SK-N-SH (cell line): ENCODE results near the gene TNFAIP3. TPM values are rescaled to one million over a fixed set of nuclear protein-coding genes. Genes with fewer than 3 reads are reported as not detected.

ENCODE experiments used
- CTCF ChIA-PET: fragments of 300-600, 350-600 bp; formaldehyde crosslinking; extraction: SDS; loops from one replicate; lab custom pipeline; 2021; lab: Yijun Ruan, JAX
- POLR2A ChIA-PET: fragments of 350-600 bp; sonication (Branson Sonifier 250); formaldehyde crosslinking; extraction: SDS; loops from one replicate; lab custom pipeline; 2020; ENCODE audit warnings: antibody characterized with exemption, inconsistent platforms; lab: Yijun Ruan, JAX
- DNase-seq: peaks from one replicate; pipeline ENCODE4 v3.0.0; 2012
- H2AFZ ChIP-seq: fragments of 200-600 bp; sonication (generic); 2 replicates; pipeline ENCODE4 v1.8.1; 2016; ENCODE audit warnings: antibody characterized with exemption, mild to moderate bottlenecking, low read depth
- H3F3A ChIP-seq: fragments of 200-600 bp; sonication (generic); replicated peaks from 2 replicates; pipeline ENCODE3; 2016; ENCODE audit warnings: antibody characterized with exemption, mild to moderate bottlenecking; ENCODE audit not compliant: insufficient read depth
- H3K27ac ChIP-seq, 2 experiments: fragments of 200-500 bp in 1 of 2; fragments of 200-600 bp in 1 of 2; sonication (Bioruptor generic) in 1 of 2; sonication (generic), shearing (Covaris generic) in 1 of 2; 2 replicates each; pipeline versions ENCODE4 v1.5.1 to v1.6.1; 2014 to 2016; ENCODE audit warnings: low read depth in 2 of 2, inconsistent platforms in 1 of 2, low read length in 1 of 2, mild to moderate bottlenecking in 1 of 2, mixed read lengths in 1 of 2
- H3K27me3 ChIP-seq: fragments of 200-600 bp; sonication (generic), shearing (Covaris generic); 2 replicates; pipeline ENCODE4 v1.6.1; 2016; ENCODE audit warnings: mixed run types; ENCODE audit not compliant: insufficient read depth
- H3K36me3 ChIP-seq, 2 experiments: fragments of 200-500 bp in 1 of 2; fragments of 200-600 bp in 1 of 2; sonication (Bioruptor generic) in 1 of 2; sonication (generic) in 1 of 2; replicated peaks in 1 of 2; 2 replicates each; pipeline versions ENCODE3 to v1.5.1; 2014 to 2016; ENCODE audit warnings: low read length in 1 of 2, mild to moderate bottlenecking in 1 of 2; ENCODE audit not compliant: insufficient read depth in 2 of 2, control insufficient read depth in 1 of 2
- H3K4me1 ChIP-seq, 2 experiments: fragments of 200-500 bp in 1 of 2; fragments of 200-600 bp in 1 of 2; sonication (Bioruptor generic) in 1 of 2; sonication (generic), shearing (Covaris generic) in 1 of 2; 2 replicates each; pipeline versions ENCODE4 v1.5.1 to v1.6.1; 2014 to 2016; ENCODE audit warnings: low read depth in 1 of 2, low read length in 1 of 2, mixed run types in 1 of 2; ENCODE audit not compliant: insufficient read depth in 2 of 2, control insufficient read depth in 1 of 2
- H3K4me2 ChIP-seq: fragments of 200-600 bp; sonication (generic), shearing (Covaris generic); 2 replicates; pipeline ENCODE4 v1.6.1; 2017; ENCODE audit warnings: mixed run types
- H3K4me3 ChIP-seq, 2 experiments: fragments of 200-500 bp in 1 of 2; fragments of 200-600 bp in 1 of 2; sonication (Bioruptor generic) in 1 of 2; sonication (generic), shearing (Covaris generic) in 1 of 2; 2 replicates each; pipeline versions ENCODE4 v1.5.1 to v1.8.1; 2014 to 2016; ENCODE audit warnings: low read depth in 2 of 2, inconsistent platforms in 1 of 2, low read length in 1 of 2, mild to moderate bottlenecking in 1 of 2, mixed read lengths in 1 of 2, moderate library complexity in 1 of 2
- H3K79me2 ChIP-seq: fragments of 200-600 bp; sonication (generic); 2 replicates; pipeline ENCODE4 v1.8.1; 2017; ENCODE audit warnings: mild to moderate bottlenecking; ENCODE audit not compliant: insufficient read depth
- H3K9ac ChIP-seq: fragments of 200-600 bp; sonication (generic); 2 replicates; pipeline ENCODE4 v1.6.1; 2017; ENCODE audit warnings: mixed run types
- H3K9me2 ChIP-seq: fragments of 200-600 bp; sonication (generic); 2 replicates; pipeline ENCODE4 v1.6.1; 2017; ENCODE audit warnings: mixed run types
- H3K9me3 ChIP-seq: fragments of 200-600 bp; sonication (generic); 2 replicates; pipeline ENCODE4 v1.6.1; 2017; ENCODE audit warnings: mixed run types, mild to moderate bottlenecking, moderate library complexity
- H4K20me1 ChIP-seq: fragments of 200-600 bp; sonication (generic); 2 replicates; pipeline ENCODE4 v1.6.1; 2017; ENCODE audit warnings: mild to moderate bottlenecking, mixed run types; ENCODE audit not compliant: insufficient read depth
- CHD2 ChIP-seq: fragments of 150-350 bp; IDR thresholded peaks from 2 replicates; pipeline ENCODE4 v1.6.1; 2018; ENCODE audit warnings: low read length; ENCODE audit not compliant: partially characterized antibody
- EP300 ChIP-seq, 2 experiments: IDR thresholded peaks; 2 replicates each; pipeline versions ENCODE4 v1.4.0 to v1.6.1; 2012; ENCODE audit warnings: borderline replicate concordance in 1 of 2, low read depth in 1 of 2, low read length in 1 of 2
- FOSL2 ChIP-seq: IDR thresholded peaks from 2 replicates; pipeline ENCODE4 v1.4.0; 2012; ENCODE audit warnings: low read depth, mild to moderate bottlenecking, moderate library complexity, borderline replicate concordance
- FOXJ3 ChIP-seq: sonication (generic); formaldehyde crosslinking; IDR thresholded peaks from 2 replicates; pipeline ENCODE4 v1.5.1; 2020; ENCODE audit warnings: mild to moderate bottlenecking, missing genetic modification reagents
- GABPA ChIP-seq: IDR thresholded peaks from 2 replicates; pipeline ENCODE4 v1.4.0; 2012; ENCODE audit warnings: low read depth, mild to moderate bottlenecking
- GATA2 ChIP-seq: sonication (generic); formaldehyde crosslinking; IDR thresholded peaks from 2 replicates; pipeline ENCODE4 v1.5.0; 2020; ENCODE audit warnings: mild to moderate bottlenecking, missing genetic modification reagents
- JUND ChIP-seq: IDR thresholded peaks from 2 replicates; pipeline ENCODE4 v1.4.0; 2012
- MEF2A ChIP-seq: IDR thresholded peaks from 2 replicates; pipeline ENCODE4 v1.4.0; 2012; ENCODE audit warnings: low read depth, borderline replicate concordance
- MXI1 ChIP-seq: IDR thresholded peaks from 2 replicates; pipeline ENCODE4 v1.6.1; 2012; ENCODE audit warnings: mild to moderate bottlenecking, low read depth, low read length, improper control_type of control experiment
- NFIC ChIP-seq: IDR thresholded peaks from 2 replicates; pipeline ENCODE4 v1.4.0; 2012; ENCODE audit warnings: borderline replicate concordance
- RAD21 ChIP-seq: IDR thresholded peaks from 2 replicates; pipeline ENCODE4 v1.6.1; 2012; ENCODE audit warnings: mild to moderate bottlenecking, low read length
- RCOR1 ChIP-seq: fragments of 150-350 bp; IDR thresholded peaks from 2 replicates; pipeline ENCODE4 v1.6.1; 2017; ENCODE audit warnings: antibody characterized with exemption, low read length
- RFX5 ChIP-seq: IDR thresholded peaks from 2 replicates; pipeline ENCODE4 v1.6.1; 2012; ENCODE audit warnings: mild to moderate bottlenecking, improper control_type of control experiment, low read length
- RXRA ChIP-seq: IDR thresholded peaks from 2 replicates; pipeline ENCODE4 v1.4.0; 2012; ENCODE audit warnings: low read depth, mild to moderate bottlenecking, borderline replicate concordance
- SIN3A ChIP-seq: IDR thresholded peaks from 2 replicates; pipeline ENCODE4 v1.6.1; 2012; ENCODE audit warnings: low read depth, mild to moderate bottlenecking, low read length, moderate library complexity, borderline replicate concordance
- SMC3 ChIP-seq: IDR thresholded peaks from 2 replicates; pipeline ENCODE4 v1.6.1; 2012; ENCODE audit warnings: low read depth, low read length, improper control_type of control experiment
- TAF1 ChIP-seq: IDR thresholded peaks from 2 replicates; pipeline ENCODE4 v1.6.1; 2012; ENCODE audit warnings: low read depth, mild to moderate bottlenecking, low read length, moderate library complexity, borderline replicate concordance
- TCF12 ChIP-seq: IDR thresholded peaks from 2 replicates; pipeline ENCODE4 v1.4.0; 2012
- TEAD4 ChIP-seq: IDR thresholded peaks from 2 replicates; pipeline ENCODE4 v1.4.0; 2012; ENCODE audit warnings: mild to moderate bottlenecking, borderline replicate concordance; ENCODE audit not compliant: insufficient read depth
- WGBS: methylation state at CpG from one replicate; pipeline ENCODE4 v1.1.6; 2017; ENCODE audit warnings: low lambda C conversion rate; 5-methylcytosine and 5-hydroxymethylcytosine counted together
- polyA plus RNA-seq, 3 experiments: library from polyadenylated mRNA; depleted of rRNA; stranded (reverse); fragments of >200 nt; gene quantifications; 2 replicates each; pipeline ENCODE4 v1.2.3, GENCODE V29; 2012
- TF ChIP-seq, protein P1 (sequence below): IDR thresholded peaks from 2 replicates; pipeline ENCODE4; 2012
- TF ChIP-seq, protein P2 (sequence below): fragments of 200-600 bp; sonication (generic); IDR thresholded peaks from 2 replicates; pipeline ENCODE4 v1.6.1; 2017; ENCODE audit warnings: antibody characterized with exemption, mild to moderate bottlenecking, moderate library complexity
- TF ChIP-seq, protein P3 (sequence below): IDR thresholded peaks from 2 replicates; pipeline ENCODE4 v1.4.0; 2012; ENCODE audit warnings: low read depth, borderline replicate concordance
- TF ChIP-seq, protein P4 (sequence below): fragments of 150-350 bp; IDR thresholded peaks from 2 replicates; pipeline ENCODE4 v1.6.1; 2017; ENCODE audit warnings: antibody characterized with exemption, low read length, low read depth, borderline replicate concordance
- TF ChIP-seq, protein P5 (sequence below): fragments of 150-350 bp; IDR thresholded peaks from 2 replicates; pipeline ENCODE4 v1.6.1; 2016; ENCODE audit warnings: mild to moderate bottlenecking, low read depth, low read length

The TNFAIP3 gene
- polyA plus RNA-seq, 1 of the 3 experiments (the other 2 are of a cell fraction) = 1.0 TPM

DNA sequence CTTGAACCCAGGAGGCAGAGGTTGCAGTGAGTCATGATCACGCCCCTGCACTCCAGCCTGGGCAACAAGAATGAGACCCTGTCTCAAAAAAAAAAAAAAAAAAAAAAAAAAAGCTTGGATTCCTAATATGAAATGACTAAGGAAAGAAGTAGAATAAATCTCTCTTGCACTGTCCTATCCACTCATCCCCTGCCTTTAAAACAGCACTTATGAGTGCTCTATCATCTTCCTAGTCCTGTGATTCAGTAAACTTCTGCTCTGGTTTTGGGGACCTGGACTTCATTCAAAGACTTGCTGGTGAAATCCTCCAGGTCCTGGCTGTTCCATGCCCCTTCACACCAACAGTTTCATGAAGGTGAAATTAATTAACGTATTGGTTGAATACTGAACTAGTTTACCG is 29.6 kb downstream of the TNFAIP3 start:
- no peaks in the 10 kb centered on the region for H3K36me3 ChIP-seq
- no peak overlapping the region for H3K27ac ChIP-seq
- CTCF ChIA-PET = no interaction called here
- H3K9ac ChIP-seq = no peak overlapping the region
- no peaks in the 10 kb centered on the region for H3K9me3 ChIP-seq
- DNase-seq = no peak
- no peaks in the 10 kb centered on the region; the same call in 1 of the 2 replicates for H3K27me3 ChIP-seq
- H4K20me1 ChIP-seq = no peaks in the 10 kb centered on the region
- no peak overlapping the region for H3K4me3 ChIP-seq
- H3K79me2 ChIP-seq = no peaks in the 10 kb centered on the region
- H2AFZ ChIP-seq = no peak overlapping the region
- H3K9me2 ChIP-seq = no peaks in the 10 kb centered on the region
- no peak overlapping the region for H3K4me2 ChIP-seq
- 16% methylated on average over 3 of the region's 3 CpGs for WGBS
- TF ChIP-seq TEAD4 (no peak), EP300 (IDR thresholded peaks at IDR 0.05; ENCODE audit: borderline replicate concordance in 1 of 2, low read depth in 1 of 2, low read length in 1 of 2) (no peak), NFIC (no peak), JUND (no peak), GABPA (no peak), RAD21 (no peak), RXRA (no peak), TCF12 (no peak)
- TF ChIP-seq, all 33 proteins: peak for 0
- Histone ChIP-seq H3F3A (no peaks in the 10 kb centered on the region), H3K4me1 (no peaks in the 10 kb centered on the region)
- POLR2A ChIA-PET = no interaction called here

DNA sequence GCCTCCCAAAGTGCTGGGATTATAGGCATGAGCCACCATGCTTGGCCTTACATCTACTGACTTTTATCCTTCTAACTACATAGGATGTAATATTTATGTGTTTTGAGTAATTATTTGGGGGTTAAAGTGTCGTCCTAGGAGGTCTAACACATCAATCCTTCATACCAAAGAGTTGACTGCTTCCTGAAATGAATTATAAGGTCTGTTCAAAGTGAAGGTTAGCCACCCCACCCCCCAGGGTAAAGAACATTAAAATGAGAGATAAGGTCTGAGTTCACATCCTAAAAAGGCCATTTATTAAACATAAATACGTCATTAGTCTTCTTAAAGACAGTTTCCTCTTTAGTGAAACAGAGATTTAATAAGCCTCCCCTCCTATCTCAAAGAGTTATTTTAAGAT is 33.8 kb downstream of the TNFAIP3 start:
- POLR2A ChIA-PET = no interaction called here
- Histone ChIP-seq H3K9me3 (no peaks in the 10 kb centered on the region), H3K27ac (no peak overlapping the region), H2AFZ (no peak overlapping the region), H3K79me2 (no peaks in the 10 kb centered on the region), H3K4me3 (no peak overlapping the region), H3K4me2 (no peak overlapping the region), H3K9me2 (no peaks in the 10 kb centered on the region), H3K9ac (no peak overlapping the region), H3K4me1 (no peaks in the 10 kb centered on the region), H3F3A (no peaks in the 10 kb centered on the region), H4K20me1 (no peaks in the 10 kb centered on the region), H3K27me3 (no peaks in the 10 kb centered on the region; the same call in 1 of the 2 replicates), H3K36me3 (no peaks in the 10 kb centered on the region)
- CTCF ChIA-PET = no interaction called here
- WGBS = 2% methylated on average over 2 of the region's 2 CpGs
- no peak for DNase-seq
- TF ChIP-seq GABPA = no peak
- no peak for TF ChIP-seq SMC3
- TF ChIP-seq, protein P1, sequence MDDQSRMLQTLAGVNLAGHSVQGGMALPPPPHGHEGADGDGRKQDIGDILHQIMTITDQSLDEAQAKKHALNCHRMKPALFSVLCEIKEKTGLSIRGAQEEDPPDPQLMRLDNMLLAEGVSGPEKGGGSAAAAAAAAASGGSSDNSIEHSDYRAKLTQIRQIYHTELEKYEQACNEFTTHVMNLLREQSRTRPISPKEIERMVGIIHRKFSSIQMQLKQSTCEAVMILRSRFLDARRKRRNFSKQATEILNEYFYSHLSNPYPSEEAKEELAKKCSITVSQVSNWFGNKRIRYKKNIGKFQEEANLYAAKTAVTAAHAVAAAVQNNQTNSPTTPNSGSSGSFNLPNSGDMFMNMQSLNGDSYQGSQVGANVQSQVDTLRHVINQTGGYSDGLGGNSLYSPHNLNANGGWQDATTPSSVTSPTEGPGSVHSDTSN = no peak
- TF ChIP-seq FOXJ3 (CRISPR knock-in tag) = no peak
- no peak for TF ChIP-seq MXI1
- TF ChIP-seq, protein P2, sequence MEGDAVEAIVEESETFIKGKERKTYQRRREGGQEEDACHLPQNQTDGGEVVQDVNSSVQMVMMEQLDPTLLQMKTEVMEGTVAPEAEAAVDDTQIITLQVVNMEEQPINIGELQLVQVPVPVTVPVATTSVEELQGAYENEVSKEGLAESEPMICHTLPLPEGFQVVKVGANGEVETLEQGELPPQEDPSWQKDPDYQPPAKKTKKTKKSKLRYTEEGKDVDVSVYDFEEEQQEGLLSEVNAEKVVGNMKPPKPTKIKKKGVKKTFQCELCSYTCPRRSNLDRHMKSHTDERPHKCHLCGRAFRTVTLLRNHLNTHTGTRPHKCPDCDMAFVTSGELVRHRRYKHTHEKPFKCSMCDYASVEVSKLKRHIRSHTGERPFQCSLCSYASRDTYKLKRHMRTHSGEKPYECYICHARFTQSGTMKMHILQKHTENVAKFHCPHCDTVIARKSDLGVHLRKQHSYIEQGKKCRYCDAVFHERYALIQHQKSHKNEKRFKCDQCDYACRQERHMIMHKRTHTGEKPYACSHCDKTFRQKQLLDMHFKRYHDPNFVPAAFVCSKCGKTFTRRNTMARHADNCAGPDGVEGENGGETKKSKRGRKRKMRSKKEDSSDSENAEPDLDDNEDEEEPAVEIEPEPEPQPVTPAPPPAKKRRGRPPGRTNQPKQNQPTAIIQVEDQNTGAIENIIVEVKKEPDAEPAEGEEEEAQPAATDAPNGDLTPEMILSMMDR = no peak
- TF ChIP-seq FOSL2 = no peak
- TF ChIP-seq, protein P3, sequence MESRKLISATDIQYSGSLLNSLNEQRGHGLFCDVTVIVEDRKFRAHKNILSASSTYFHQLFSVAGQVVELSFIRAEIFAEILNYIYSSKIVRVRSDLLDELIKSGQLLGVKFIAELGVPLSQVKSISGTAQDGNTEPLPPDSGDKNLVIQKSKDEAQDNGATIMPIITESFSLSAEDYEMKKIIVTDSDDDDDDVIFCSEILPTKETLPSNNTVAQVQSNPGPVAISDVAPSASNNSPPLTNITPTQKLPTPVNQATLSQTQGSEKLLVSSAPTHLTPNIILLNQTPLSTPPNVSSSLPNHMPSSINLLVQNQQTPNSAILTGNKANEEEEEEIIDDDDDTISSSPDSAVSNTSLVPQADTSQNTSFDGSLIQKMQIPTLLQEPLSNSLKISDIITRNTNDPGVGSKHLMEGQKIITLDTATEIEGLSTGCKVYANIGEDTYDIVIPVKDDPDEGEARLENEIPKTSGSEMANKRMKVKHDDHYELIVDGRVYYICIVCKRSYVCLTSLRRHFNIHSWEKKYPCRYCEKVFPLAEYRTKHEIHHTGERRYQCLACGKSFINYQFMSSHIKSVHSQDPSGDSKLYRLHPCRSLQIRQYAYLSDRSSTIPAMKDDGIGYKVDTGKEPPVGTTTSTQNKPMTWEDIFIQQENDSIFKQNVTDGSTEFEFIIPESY = no peak
- TF ChIP-seq CHD2 = no peak
- no peak for TF ChIP-seq RCOR1
- no peak for TF ChIP-seq TAF1
- no peak for TF ChIP-seq SIN3A
- TF ChIP-seq, protein P4, sequence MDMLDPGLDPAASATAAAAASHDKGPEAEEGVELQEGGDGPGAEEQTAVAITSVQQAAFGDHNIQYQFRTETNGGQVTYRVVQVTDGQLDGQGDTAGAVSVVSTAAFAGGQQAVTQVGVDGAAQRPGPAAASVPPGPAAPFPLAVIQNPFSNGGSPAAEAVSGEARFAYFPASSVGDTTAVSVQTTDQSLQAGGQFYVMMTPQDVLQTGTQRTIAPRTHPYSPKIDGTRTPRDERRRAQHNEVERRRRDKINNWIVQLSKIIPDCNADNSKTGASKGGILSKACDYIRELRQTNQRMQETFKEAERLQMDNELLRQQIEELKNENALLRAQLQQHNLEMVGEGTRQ = no peak
- no peak for TF ChIP-seq GATA2 (CRISPR knock-in tag)
- TF ChIP-seq RXRA = no peak
- TF ChIP-seq MEF2A = no peak
- TF ChIP-seq RFX5 = no peak
- TF ChIP-seq, protein P5, sequence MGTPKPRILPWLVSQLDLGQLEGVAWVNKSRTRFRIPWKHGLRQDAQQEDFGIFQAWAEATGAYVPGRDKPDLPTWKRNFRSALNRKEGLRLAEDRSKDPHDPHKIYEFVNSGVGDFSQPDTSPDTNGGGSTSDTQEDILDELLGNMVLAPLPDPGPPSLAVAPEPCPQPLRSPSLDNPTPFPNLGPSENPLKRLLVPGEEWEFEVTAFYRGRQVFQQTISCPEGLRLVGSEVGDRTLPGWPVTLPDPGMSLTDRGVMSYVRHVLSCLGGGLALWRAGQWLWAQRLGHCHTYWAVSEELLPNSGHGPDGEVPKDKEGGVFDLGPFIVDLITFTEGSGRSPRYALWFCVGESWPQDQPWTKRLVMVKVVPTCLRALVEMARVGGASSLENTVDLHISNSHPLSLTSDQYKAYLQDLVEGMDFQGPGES = no peak
